ENCODE results near the gene TBC1D12.
A peak's percentile ranks its signal among the peaks of the same experiment; 100 is the strongest.
"Not testable (repeated sequence)": the region's sequence is repeated elsewhere in the genome, so short reads cannot be mapped to it uniquely, and the experiment has no call there.

Gene TBC1D12

GRCh38 chr10:94402204-94402842 lies at the start of gene TBC1D12:
Gene TBC1D12 (plus strand): TSS chr10:94402541. CDS start chr10:94402614, 73 bp downstream.
- Mint-ChIP-seq H3K4me3 (peak within 1 kb of the TSS; percentile 47), H3K27ac (no peak within 1 kb of the TSS), H3K9me3 (no peaks in the 10 kb centered on the region), H3K27me3 (peaks cover 66% of the 10 kb centered on the region), H3K36me3 (ENCODE audit: low read depth) (no peaks in the 10 kb centered on the region), H3K4me1 (ENCODE audit: low read depth) (peaks cover 5% of the 10 kb centered on the region)

GRCh38 chr10:94353336-94353735 lies 49.0 kb upstream of the TBC1D12 start:
- peaks cover 70% of the 10 kb centered on the region for H3K36me3 Mint-ChIP-seq (ENCODE audit: low read depth)
- no peaks in the 10 kb centered on the region for H3K9me3 Mint-ChIP-seq
- peaks cover 9% of the 10 kb centered on the region for H3K4me1 Mint-ChIP-seq (ENCODE audit: low read depth)
- no peak overlapping the region for H3K4me3 Mint-ChIP-seq
- H3K27ac Mint-ChIP-seq: no peak overlapping the region
- H3K27me3 Mint-ChIP-seq: no peaks in the 10 kb centered on the region

DNA sequence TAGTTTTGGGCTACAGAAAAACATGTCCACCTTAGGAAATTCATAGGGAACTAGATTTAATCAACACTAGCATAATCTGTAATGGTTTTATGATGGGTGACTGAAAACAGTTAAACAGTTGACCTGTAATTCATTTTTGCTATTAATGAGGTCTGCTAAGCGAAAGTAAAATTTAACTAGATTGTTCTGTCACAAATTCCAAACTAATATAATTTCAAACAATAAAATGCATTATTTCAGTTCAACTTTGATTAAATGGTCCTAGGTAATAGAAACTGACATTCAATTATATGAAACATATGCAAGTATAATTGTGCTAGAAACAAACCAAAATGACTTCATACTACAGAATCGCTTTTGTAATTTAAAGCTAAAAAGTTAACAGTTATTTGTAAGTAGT lies 46.5 kb upstream of the TBC1D12 start:
- Mint-ChIP-seq H3K27ac (no peak overlapping the region), H3K27me3 (no peaks in the 10 kb centered on the region), H3K4me3 (no peak overlapping the region), H3K4me1 (ENCODE audit: low read depth) (peaks cover 27% of the 10 kb centered on the region), H3K36me3 (ENCODE audit: low read depth) (peaks cover 78% of the 10 kb centered on the region), H3K9me3 (no peaks in the 10 kb centered on the region)

DNA sequence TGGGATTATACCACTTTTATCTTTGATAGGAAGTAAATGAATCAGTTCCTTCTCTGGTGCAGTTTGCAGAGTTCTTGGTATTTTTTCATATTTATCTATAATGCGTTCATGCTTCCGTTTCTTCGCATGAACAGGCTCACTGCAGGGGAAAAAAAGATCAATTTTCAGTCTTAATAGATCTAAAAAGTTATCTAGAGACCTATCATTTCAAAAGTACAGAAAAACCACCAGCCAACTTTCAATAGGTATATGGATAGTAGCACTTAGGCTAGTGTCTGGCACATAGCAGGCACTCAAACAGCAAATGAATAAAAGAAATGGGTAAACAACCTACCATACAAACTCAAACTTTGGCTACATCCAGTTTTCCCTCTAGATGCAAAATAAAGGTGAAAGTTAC lies 45.1 kb upstream of the TBC1D12 start:
- H3K9me3 Mint-ChIP-seq: no peaks in the 10 kb centered on the region
- peaks cover 34% of the 10 kb centered on the region for H3K4me1 Mint-ChIP-seq (ENCODE audit: low read depth)
- H3K36me3 Mint-ChIP-seq (ENCODE audit: low read depth): peaks cover 71% of the 10 kb centered on the region
- H3K4me3 Mint-ChIP-seq: no peak overlapping the region
- H3K27me3 Mint-ChIP-seq: no peaks in the 10 kb centered on the region
- H3K27ac Mint-ChIP-seq: no peak overlapping the region

GRCh38 chr10:94358480-94358879 lies 43.9 kb upstream of the TBC1D12 start:
- Mint-ChIP-seq H3K4me3 (no peak overlapping the region), H3K27ac (no peak overlapping the region), H3K4me1 (ENCODE audit: low read depth) (peaks cover 41% of the 10 kb centered on the region), H3K9me3 (no peaks in the 10 kb centered on the region), H3K27me3 (no peaks in the 10 kb centered on the region), H3K36me3 (ENCODE audit: low read depth) (peaks cover 62% of the 10 kb centered on the region)

- H3K27ac Mint-ChIP-seq: peak overlapping the region; percentile 95
- peak overlapping the region; percentile 98 for H3K4me3 Mint-ChIP-seq
Measured at GRCh38 chr10:94361171-94361794, 41.1 kb upstream of the TBC1D12 start.

GRCh38 chr10:94362360-94363250 lies 39.7 kb upstream of the TBC1D12 start, which contains the start of gene NOC3L:
Gene NOC3L (minus strand): TSS chr10:94362939. CDS start chr10:94362838, 101 bp downstream.
- Mint-ChIP-seq H3K9me3 (no peaks in the 10 kb centered on the region), H3K4me3 (peak within 1 kb of the TSS; percentile 98), H3K4me1 (ENCODE audit: low read depth) (peaks cover 37% of the 10 kb centered on the region), H3K27ac (peak within 1 kb of the TSS; percentile 95), H3K27me3 (peaks cover 11% of the 10 kb centered on the region), H3K36me3 (ENCODE audit: low read depth) (peaks cover 34% of the 10 kb centered on the region)

More at GRCh38 chr10:94361171-94361794, 41.1 kb upstream of the TBC1D12 start:
- peaks cover 41% of the 10 kb centered on the region for H3K4me1 Mint-ChIP-seq (ENCODE audit: low read depth)
- H3K36me3 Mint-ChIP-seq (ENCODE audit: low read depth): peaks cover 45% of the 10 kb centered on the region
- H3K27me3 Mint-ChIP-seq: peaks cover 11% of the 10 kb centered on the region
- H3K9me3 Mint-ChIP-seq: no peaks in the 10 kb centered on the region

DNA sequence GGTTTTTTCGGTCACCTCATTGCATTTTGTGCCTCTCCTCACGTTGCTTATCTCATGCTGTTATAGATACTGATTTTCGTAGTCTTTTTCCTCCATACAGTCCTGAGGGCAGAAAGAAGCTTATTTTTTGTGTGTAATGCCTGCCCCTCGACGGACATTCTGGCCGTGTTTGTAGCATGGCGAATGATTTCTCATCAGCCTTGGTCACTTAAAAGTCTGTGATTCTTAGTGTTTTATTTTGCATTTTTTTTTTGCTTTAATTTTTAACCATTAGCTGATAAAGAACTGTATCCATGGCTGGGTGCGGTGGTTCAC lies 39.1 kb upstream of the TBC1D12 start:
- H3K36me3 Mint-ChIP-seq (ENCODE audit: low read depth): peaks cover 28% of the 10 kb centered on the region
- peak overlapping the region; percentile 95 for H3K27ac Mint-ChIP-seq
- peaks cover 11% of the 10 kb centered on the region for H3K27me3 Mint-ChIP-seq
- H3K4me1 Mint-ChIP-seq (ENCODE audit: low read depth): peaks cover 32% of the 10 kb centered on the region
- H3K9me3 Mint-ChIP-seq: no peaks in the 10 kb centered on the region
- H3K4me3 Mint-ChIP-seq: peak overlapping the region; percentile 98

DNA sequence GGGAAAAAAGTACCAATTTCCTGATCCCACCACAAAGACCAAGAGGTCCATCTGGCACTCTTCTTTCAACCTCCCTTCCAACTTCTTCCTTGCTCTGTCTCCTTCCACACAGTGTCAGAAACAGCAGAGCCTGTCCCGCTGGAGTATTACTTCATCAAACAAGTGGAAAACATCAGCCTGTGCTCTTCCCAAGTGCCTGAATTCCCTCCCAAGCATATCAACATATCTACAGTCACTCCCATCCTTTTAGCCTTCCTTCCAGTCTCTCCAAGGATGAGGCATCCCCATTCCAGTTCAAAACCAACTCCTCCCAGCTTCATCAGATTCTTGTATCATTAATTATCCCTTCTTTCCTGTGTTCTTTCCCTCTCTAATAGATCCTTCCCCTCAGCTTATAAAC lies 37.9 kb upstream of the TBC1D12 start:
- Mint-ChIP-seq H3K27ac (no peak overlapping the region), H3K36me3 (ENCODE audit: low read depth) (peaks cover 15% of the 10 kb centered on the region), H3K4me1 (ENCODE audit: low read depth) (peaks cover 23% of the 10 kb centered on the region), H3K4me3 (no peak overlapping the region), H3K27me3 (peaks cover 14% of the 10 kb centered on the region), H3K9me3 (no peaks in the 10 kb centered on the region)

- Mint-ChIP-seq H3K27me3 (peaks cover 16% of the 10 kb centered on the region), H3K36me3 (ENCODE audit: low read depth) (peaks cover 1% of the 10 kb centered on the region), H3K4me1 (ENCODE audit: low read depth) (peaks cover 9% of the 10 kb centered on the region), H3K9me3 (no peaks in the 10 kb centered on the region), H3K27ac (no peak overlapping the region), H3K4me3 (no peak overlapping the region)
Measured at GRCh38 chr10:94366382-94366781, 36.0 kb upstream of the TBC1D12 start.

GRCh38 chr10:94370501-94370900 lies 31.8 kb upstream of the TBC1D12 start:
- peaks cover 34% of the 10 kb centered on the region for H3K27me3 Mint-ChIP-seq
- no peak overlapping the region for H3K4me3 Mint-ChIP-seq
- no peak overlapping the region for H3K27ac Mint-ChIP-seq
- no peaks in the 10 kb centered on the region for H3K4me1 Mint-ChIP-seq (ENCODE audit: low read depth)
- no peaks in the 10 kb centered on the region for H3K9me3 Mint-ChIP-seq
- H3K36me3 Mint-ChIP-seq (ENCODE audit: low read depth): no peaks in the 10 kb centered on the region

DNA sequence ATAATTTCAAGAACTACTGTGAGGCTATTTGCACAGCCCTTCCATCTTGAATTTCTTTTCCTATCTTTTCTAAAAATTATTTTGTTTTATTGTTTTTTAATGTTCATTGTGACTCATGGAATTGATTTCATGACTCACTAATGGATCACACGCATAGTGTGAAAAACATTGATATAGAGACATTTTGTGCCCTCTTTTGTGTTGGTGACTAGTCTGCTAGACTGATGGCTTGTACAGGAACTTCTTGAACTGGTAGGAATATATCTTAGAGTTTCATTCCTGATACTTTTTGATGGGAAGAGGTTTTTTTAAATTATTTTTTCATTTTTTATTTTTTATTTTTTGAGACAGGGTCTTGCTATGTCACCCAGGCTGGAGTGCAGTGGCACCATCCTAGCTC lies 27.0 kb upstream of the TBC1D12 start:
- Mint-ChIP-seq H3K36me3 (ENCODE audit: low read depth) (no peaks in the 10 kb centered on the region), H3K4me1 (ENCODE audit: low read depth) (no peaks in the 10 kb centered on the region), H3K27me3 (peaks cover 43% of the 10 kb centered on the region), H3K9me3 (no peaks in the 10 kb centered on the region), H3K4me3 (no peak overlapping the region), H3K27ac (no peak overlapping the region)

GRCh38 chr10:94376865-94377264 lies 25.5 kb upstream of the TBC1D12 start:
- Mint-ChIP-seq H3K27me3 (peaks cover 42% of the 10 kb centered on the region), H3K36me3 (ENCODE audit: low read depth) (no peaks in the 10 kb centered on the region), H3K27ac (no peak overlapping the region), H3K4me3 (no peak overlapping the region), H3K4me1 (ENCODE audit: low read depth) (no peaks in the 10 kb centered on the region), H3K9me3 (no peaks in the 10 kb centered on the region)

DNA sequence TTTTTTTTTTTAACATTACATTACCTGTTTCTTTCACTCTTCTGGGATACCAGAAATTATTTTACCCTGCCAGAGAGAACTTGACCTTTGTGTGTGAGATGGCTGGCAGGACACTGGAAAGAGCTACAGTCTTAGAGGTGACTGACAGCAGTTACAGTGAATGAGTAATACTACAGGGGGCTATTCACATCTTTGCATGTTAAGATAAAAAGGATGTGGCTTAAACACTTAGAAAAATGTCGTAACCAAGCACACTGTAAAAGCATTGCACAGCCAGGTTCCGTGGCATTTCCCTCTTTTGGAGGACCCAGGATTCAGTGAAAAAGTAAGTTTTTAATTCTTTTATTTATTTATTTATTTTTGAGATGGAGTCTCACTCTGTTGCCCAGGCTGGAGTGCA lies 18.8 kb upstream of the TBC1D12 start:
- no peak overlapping the region for H3K27ac Mint-ChIP-seq
- no peak overlapping the region for H3K4me3 Mint-ChIP-seq
- no peaks in the 10 kb centered on the region for H3K36me3 Mint-ChIP-seq (ENCODE audit: low read depth)
- no peaks in the 10 kb centered on the region for H3K4me1 Mint-ChIP-seq (ENCODE audit: low read depth)
- no peaks in the 10 kb centered on the region for H3K9me3 Mint-ChIP-seq
- H3K27me3 Mint-ChIP-seq: peaks cover 7% of the 10 kb centered on the region

DNA sequence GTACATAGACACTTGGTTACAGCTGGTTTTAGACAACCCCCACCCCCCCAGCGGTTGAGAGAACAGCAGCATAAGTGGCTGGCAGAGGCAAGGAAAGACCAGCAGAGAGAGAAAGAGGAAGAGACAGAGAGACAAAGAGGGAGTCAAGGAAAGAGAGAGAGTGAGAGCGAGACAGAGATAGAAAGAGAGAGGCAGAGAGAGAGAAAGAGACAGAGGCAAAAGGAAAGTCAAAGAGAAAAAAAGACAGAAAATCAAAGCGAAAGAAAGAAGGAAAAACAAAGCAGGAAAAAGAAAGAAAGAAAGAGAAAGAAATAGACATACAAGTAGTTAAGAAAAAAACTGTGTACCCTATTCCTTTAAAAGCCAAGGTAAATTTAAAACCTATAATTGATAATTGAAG lies 16.6 kb upstream of the TBC1D12 start:
- not testable (repeated sequence) for H3K27ac Mint-ChIP-seq; H3K9me3 Mint-ChIP-seq; H3K27me3 Mint-ChIP-seq; H3K4me3 Mint-ChIP-seq; H3K4me1 Mint-ChIP-seq (ENCODE audit: low read depth); H3K36me3 Mint-ChIP-seq (ENCODE audit: low read depth)

Data from stimulated activated naive CD8-positive, alpha-beta T cell treated with anti-CD3 and anti-CD28 coated beads, Interleukin-15, Interleukin-2, amounts not matched to agents 100 ng/mL and 50 ng/mL, for 24 hours (primary cell).